ENCODE results near the gene SLC6A13.

Gene SLC6A13

DNA sequence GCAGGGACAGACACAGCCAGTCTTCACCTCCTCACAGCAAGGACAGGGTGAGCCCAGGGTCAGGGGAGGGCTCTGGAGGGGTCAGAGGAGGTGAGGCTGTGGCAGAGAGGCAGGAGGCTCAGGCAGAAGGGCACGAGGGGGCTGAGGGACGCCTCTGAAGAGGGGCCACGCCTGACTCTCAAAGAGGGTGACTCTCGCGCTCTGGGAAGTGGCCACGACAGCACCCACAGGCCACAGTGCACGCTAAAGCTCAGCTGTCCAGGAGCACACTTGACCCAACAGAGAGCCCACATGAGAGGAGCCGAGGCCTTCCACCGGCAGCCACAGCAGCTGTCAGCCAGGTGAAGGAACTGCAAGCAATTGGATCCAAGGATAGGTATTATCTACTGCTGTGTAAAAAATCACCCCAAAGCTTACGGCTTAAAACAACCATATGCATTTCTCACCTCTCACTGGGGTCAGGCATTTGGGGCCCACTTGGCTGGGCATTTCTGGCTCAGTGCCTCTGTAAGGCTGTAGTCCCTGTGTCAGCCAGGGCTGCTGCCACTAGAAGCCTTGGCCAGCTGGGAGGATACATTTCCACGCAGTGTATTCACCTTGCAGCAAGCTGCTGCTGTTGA, 76.5 kb downstream of the SLC6A13 start:
- TF ChIP-seq, protein P1, sequence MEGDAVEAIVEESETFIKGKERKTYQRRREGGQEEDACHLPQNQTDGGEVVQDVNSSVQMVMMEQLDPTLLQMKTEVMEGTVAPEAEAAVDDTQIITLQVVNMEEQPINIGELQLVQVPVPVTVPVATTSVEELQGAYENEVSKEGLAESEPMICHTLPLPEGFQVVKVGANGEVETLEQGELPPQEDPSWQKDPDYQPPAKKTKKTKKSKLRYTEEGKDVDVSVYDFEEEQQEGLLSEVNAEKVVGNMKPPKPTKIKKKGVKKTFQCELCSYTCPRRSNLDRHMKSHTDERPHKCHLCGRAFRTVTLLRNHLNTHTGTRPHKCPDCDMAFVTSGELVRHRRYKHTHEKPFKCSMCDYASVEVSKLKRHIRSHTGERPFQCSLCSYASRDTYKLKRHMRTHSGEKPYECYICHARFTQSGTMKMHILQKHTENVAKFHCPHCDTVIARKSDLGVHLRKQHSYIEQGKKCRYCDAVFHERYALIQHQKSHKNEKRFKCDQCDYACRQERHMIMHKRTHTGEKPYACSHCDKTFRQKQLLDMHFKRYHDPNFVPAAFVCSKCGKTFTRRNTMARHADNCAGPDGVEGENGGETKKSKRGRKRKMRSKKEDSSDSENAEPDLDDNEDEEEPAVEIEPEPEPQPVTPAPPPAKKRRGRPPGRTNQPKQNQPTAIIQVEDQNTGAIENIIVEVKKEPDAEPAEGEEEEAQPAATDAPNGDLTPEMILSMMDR (conservative IDR thresholded peaks at IDR 0.05; ENCODE audit: low read depth, low read length): no peak

DNA sequence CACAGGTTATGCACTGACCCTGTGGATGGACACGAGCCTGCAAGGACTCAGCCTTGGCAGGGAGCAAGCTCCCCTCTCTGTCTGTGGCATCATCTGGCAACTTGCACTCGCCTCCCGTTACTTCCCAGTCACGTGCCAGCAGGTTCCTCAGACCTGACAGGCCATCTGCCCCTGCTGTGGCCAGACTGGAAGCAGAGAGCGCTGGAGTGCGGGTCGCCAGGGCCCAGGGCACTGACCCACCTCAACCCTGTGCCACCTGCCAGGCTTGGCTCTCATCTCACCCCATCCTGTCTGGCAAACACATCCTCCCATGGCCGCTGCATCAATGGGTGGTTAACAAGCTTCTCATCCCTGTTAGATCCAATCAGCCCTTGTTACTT, 77.1 kb downstream of the SLC6A13 start:
- DNase-seq (ENCODE audit: low read depth): no peak
- no peak overlapping the region for H3K4me3 ChIP-seq (ENCODE audit: low read depth, low read length)
- TF ChIP-seq, protein P1 (conservative IDR thresholded peaks at IDR 0.05; ENCODE audit: low read depth, low read length): no peak

More for the DNA sequence above, 76.5 kb downstream of the SLC6A13 start:
- no peak overlapping the region for H3K4me3 ChIP-seq (ENCODE audit: low read depth, low read length)
- DNase-seq (ENCODE audit: low read depth): no peak

DNA sequence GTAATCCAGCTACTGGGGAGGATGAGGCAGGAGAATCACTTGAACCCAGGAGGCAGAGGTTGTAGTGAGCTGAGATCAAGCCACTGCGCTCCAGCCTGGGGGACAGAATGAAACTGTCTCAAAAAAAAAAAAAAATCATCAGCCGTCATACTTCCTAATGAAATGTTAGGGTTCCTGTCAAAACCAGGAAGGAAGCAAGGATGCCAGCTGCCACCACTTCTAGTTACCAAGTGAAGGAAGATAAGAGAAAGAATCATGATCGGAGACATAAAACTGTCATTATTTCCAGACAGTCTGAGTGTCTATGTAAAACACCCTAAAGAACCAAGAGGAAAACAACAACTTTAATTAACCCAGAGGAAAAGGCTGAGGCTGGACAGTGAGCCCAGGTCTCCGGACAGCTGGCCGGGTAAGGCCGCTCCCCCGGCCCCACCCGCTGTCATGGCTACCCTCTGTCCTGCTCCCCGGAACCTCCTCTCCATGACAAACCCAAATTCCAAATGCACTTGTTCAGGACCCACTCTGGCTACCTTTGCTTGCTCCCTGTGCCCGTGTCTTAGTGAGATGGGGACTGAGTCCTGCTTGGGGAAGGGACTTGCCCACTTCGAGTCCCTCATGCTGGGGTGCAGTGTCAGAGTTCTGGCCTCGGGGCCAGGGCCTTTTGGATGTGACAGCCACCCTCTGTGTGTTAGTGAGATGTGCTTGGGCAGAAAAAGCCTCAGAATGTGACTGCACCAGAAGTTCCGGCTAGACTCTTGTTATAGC, 77.6 kb downstream of the SLC6A13 start:
- TF ChIP-seq, protein P1 (conservative IDR thresholded peaks at IDR 0.05; ENCODE audit: low read depth, low read length): no peak
- H3K4me3 ChIP-seq (ENCODE audit: low read depth, low read length): no peak overlapping the region
- no peak for DNase-seq (ENCODE audit: low read depth)

DNA sequence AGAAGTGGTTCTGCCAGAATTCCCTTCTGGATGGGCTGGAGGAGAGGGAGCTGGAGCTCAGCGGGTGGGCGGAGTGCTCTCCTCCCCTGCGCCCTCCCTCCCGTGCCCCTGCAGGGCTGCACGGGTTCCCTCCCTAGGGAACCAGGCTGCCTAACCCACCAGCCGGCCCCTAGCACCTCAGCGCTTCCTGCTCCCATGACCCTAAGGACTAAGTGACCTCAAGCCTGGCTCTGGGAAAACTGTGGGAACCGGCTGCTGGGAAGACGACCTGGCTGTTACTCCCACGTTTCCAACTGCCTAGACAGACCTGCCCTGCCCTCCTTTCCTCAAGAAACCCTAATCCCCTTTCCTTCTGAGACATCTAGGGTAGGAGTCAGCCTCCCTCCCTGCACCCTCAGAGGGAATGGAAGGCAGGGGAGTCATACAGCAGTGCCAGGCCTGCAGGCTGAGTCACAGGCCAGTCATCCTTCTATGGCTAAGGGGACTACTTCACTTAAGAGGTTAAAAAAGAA, 80.2 kb downstream of the SLC6A13 start:
- TF ChIP-seq, protein P1 (conservative IDR thresholded peaks at IDR 0.05; ENCODE audit: low read depth, low read length): no peak
- no peak overlapping the region for H3K4me3 ChIP-seq (ENCODE audit: low read depth, low read length)
- peak; percentile 50 for DNase-seq (ENCODE audit: low read depth)

DNA sequence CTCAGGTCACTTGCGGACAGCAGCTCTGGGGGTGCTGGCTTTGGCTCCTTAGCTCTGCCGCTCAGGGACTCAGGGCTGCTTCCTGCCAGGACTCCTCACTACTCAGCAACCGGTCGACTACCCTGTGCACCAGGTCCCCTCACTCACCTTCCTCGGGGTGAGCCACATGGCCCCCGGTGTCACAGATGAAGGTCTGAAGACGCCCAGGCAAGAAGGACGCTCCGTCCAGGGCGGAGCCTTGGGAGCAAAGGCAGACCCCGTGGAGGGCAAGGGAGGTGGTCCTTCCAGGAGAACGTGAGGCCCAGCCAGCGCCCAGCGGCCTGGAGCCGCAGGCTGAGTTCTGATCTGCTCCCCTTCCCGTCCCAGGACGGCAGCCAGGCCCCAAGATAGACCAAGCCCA, 80.7 kb downstream of the SLC6A13 start:
- TF ChIP-seq, protein P1 (conservative IDR thresholded peaks at IDR 0.05; ENCODE audit: low read depth, low read length): no peak
- no peak for DNase-seq (ENCODE audit: low read depth)
- no peak overlapping the region for H3K4me3 ChIP-seq (ENCODE audit: low read depth, low read length)

DNA sequence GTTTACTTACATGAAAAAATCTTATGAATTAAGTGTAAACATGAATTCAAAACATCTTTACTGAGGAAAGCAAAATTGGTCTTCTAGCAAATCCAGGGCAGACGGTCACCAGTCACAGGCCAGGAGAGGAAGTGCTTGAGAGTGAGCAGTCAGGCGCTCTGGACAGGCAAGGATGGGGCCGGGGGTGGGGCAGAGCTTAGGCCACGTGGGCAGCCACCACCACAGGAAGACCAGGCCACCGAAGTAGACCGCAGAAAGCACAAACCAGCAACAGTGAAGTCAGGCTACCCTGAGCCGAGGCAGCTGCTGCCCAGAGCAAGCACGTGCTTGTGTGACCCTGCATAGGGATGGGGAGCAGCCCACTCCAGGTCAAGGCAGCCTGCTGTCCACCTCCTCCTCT, 82.2 kb downstream of the SLC6A13 start:
- TF ChIP-seq, protein P1 (conservative IDR thresholded peaks at IDR 0.05; ENCODE audit: low read depth, low read length): no peak
- peak; percentile 73 for DNase-seq (ENCODE audit: low read depth)
- H3K4me3 ChIP-seq (ENCODE audit: low read depth, low read length): no peak overlapping the region
